ENCODE data around the gene RPP30.
"Not testable (repeated sequence)": the region's sequence is repeated elsewhere in the genome, so short reads cannot be mapped to it uniquely, and the experiment has no call there.

The RPP30 gene

GRCh38 chr10:90917238-90917967, 45.6 kb downstream of the RPP30 start:
- no peak for DNase-seq (ENCODE audit: low read depth)

DNA sequence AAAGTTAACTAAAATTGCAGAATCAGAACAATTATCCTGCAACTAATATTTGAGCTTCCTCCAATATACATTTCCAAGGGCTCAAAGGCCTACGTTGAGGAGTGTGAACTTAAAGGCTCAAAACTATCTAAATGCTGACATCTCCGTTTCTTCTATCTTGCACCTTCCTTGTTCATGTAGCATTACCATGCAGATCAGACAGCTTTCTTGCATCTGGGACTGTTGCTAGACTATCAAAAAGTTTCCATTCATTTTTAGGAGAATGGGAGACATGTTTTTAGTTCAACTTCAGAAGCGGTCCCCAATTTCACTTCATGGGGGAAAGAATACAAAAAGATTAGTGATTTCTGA, 46.2 kb downstream of the RPP30 start:
- DNase-seq (ENCODE audit: low read depth) = no peak

- DNase-seq (ENCODE audit: low read depth) = no peak
Measured at GRCh38 chr10:90919683-90920574, 48.2 kb downstream of the RPP30 start.

- no peak for DNase-seq (ENCODE audit: low read depth)
Measured at GRCh38 chr10:90920986-90921666, 49.4 kb downstream of the RPP30 start, which contains the start of gene ANKRD1. Gene ANKRD1, minus strand, starts transcription at chr10:90921087. Its CDS starts 60 bp downstream, at chr10:90921027.

DNA sequence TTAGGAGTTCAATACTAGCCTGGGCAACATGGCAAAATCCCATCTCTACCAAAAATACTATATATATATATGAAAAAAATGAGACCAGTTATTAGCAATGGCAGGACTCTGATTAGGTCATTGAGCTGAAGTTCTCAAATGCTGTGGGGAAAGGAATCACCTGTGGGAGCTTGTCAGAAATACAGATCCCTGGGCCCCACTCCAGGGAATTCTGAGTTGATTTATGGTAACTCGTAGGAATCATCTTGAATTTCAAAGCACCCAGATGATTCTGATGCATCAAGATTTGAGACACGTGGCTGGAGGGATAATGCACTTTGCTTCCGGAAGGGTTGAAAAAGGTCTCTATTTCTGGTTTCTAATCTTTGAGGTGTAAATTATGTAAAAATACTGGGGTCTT, 50.1 kb downstream of the RPP30 start:
- no peak for DNase-seq (ENCODE audit: low read depth)

DNA sequence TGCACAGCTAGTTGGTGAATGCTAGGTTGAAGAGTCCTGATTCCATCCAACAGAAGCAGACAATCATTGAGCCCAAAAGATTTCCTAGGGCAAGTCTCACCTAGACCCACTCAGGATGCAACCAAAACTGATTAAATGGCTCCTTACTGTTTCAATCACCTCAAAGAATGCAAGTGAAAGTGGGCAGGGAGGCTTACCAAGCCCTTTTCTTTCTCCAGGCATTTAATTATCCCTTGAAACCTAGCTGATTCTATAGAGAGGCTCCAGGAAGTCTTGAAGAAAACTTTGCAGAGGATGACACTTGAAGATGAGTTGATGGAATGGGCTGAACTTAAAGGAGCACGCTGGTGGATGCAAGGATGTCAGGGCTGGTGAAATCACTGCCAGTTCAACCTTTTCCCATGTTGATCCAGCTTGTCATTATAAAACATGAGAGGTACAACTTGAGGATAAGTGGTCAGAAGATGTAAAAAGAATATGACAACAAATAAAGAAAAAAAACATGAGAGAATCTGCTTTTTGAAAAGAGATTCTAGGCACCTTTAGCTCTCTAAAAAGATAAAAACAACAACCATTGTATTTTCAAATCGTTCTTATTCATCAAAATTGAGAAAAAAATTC, 51.4 kb downstream of the RPP30 start:
- no peak for DNase-seq (ENCODE audit: low read depth)

DNA sequence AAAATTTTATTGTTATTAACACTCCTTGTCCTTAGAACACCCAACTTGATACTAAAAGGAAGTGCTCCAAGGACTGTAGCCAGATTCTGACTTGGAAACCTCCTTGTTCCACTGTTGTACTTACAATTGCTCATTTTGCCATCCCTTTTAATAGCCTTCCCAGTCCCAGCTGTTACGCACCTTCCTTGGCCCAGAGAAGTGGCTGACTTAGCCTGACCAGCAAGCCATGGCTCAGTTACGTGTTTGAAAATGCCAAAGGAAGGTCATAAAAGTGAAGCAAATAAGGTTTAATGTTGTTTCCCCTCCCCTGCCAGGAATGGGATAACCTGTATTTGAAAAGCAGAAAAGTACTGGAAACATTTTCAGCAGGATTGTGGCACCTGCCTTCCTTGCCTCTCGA, 52.8 kb downstream of the RPP30 start:
- no peak for DNase-seq (ENCODE audit: low read depth)

GRCh38 chr10:90925079-90926029, 53.6 kb downstream of the RPP30 start:
- no peak for DNase-seq (ENCODE audit: low read depth)

DNA sequence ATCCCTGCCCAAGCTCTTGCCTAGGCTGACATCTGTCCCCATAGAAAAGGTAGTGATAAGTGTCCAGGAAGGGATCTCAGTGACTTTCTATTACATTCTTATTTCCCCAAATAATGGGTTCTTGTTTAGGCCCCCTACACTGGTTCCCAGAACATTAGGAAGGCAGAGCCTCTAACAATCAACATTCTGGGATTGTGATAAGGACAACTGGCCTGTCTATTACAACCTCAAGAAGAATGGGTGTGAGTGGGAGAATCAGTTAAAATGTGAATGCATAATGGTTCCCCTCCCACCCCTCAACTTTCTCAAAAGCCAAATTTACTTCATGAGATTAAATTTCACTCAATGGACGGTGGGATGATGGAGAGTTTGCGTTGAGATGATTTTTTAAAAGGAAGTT, 55.5 kb downstream of the RPP30 start:
- DNase-seq (ENCODE audit: low read depth) = no peak

- DNase-seq (ENCODE audit: low read depth) = no peak
Measured at GRCh38 chr10:90929179-90929578, 57.4 kb downstream of the RPP30 start.

GRCh38 chr10:90930070-90930837, 58.5 kb downstream of the RPP30 start:
- no peak for DNase-seq (ENCODE audit: low read depth)

DNA sequence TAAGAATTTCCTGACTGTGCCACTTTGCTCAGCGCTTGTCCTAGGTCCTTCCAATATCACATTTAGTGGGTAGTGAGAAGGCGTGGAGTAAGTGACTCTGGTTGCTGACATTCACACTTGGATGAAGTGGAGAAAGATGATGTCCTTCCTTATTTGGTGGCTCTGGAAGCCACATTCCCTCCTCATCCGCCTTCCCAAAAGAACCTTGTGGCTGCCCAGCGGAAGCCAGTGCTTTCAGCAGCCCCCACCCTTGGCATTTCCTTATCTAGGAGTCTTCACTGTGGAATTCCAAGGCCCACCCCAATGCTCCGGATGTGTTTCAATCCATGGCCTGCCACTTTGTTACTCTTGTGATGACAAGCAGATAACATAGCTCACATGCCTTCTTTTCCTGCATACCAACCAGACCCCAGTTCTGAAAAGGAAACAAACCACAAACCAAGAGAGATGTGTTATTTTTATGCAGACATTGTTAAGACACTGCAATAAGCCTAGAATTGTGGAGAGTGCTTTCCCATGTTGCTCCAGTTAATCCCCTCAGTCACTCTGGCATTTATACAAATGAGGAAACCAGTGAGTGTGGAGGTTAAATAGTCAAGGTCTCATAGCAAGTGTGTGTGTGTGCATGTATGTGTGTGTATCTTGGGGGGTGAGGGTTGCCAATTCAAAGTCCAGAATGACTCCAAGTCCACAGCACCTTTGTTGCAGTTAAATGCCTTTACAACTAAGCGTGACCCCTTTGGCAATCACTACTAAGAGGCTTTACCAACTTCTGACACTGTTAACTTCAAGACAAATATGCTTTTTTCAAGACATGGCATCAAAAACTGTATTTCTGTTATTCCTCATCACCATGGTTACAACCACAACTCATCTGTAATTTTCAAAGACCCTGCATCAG, 59.4 kb downstream of the RPP30 start:
- DNase-seq (ENCODE audit: low read depth) = no peak

DNA sequence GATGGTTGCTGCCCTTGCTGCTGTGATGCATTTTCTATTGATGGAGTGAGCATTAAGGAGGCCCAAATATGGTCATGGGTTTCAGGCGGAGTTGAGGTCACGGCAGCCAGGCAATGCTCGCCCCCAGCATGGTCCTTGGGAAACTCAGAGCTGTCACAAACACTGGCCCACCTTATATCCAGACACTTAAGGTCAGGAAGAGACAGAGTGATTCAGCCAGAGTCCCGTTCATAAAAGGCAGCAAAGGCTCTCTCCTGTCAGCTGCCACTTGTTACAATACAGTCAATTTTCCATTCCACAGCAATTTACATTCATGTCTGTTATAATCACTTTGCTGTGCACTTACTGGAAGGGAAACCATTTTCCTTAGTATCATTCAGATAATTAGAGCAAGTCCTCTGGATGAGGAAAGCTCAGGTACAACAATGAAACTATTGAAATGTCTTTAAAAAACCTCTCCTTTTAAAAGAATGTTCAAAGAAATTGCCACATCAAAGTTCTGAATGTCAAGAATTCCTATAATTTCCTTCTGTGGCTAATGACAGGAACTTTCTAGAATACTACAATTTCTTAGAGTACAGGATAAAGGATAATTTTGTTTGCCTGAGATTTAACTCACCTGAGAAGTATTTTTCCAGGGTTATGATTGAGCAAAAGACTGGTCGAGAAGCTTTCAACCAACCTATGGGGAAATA, 64.0 kb downstream of the RPP30 start:
- DNase-seq (ENCODE audit: low read depth) = no peak

- no peak for DNase-seq (ENCODE audit: low read depth)
Measured at GRCh38 chr10:90936276-90936659, 64.5 kb downstream of the RPP30 start.

- no peak for DNase-seq (ENCODE audit: low read depth)
Measured at GRCh38 chr10:90937645-90938258, 66.0 kb downstream of the RPP30 start.

DNA sequence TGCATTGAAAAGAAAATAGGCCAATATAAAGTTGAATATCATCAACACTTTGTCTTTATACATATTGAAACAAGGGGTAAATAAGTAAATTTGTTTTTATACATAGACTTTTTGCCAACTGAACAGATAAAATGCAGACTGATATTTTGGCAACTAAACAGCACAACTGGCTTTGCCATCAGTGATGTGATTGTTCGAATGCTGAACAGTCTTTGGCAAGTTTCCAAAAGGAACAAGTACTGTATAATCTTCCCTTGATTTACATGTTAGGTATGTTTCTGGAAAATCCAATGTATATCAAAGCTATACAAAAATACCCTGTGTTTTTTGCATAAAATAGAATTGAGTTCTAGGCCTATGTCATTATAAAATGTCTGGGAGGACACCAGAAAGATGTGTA, 67.3 kb downstream of the RPP30 start:
- DNase-seq (ENCODE audit: low read depth) = no peak

DNA sequence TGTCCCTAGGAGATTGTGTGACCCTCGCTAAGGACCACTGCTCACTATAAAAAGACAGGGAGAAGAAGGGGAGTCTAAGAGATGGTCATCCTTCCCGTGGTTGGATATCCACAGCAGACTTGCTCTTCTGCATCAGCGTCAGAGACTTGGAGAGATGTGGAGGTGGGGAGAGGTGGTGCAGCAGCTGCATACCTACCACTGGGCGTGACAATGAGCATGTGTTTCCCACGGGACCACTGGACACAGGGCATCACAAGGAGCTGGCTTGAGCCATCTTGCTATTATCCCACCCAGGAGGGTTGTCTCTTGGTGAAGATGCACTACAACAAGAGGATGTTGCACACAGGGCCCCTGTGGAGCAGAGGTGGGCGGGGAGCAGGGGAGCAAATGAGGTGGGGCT, 67.9 kb downstream of the RPP30 start:
- no peak for DNase-seq (ENCODE audit: low read depth)

DNA sequence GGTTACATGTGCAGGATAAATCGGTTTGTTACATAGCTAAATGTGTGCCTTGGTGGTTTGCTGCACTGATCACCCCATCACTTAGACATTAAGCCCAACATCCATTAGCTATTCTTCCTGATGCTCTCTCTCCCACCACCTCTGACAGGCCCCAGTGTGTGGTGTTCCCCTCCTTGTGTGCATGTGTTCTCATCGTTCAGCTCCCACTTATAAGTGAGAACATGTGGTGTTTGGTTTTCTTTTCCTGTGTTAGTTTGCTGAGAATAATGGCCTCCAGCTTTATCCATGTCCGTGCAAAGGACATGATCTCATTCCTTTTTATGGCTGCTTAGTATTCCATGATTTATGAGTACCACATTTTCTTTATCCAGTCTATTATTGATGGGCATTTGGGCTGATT, 71.2 kb downstream of the RPP30 start:
- not testable (repeated sequence) for DNase-seq (ENCODE audit: low read depth)

Data from stimulated activated CD8-positive, alpha-beta memory T cell treated with anti-CD3 and anti-CD28 coated beads, Interleukin-12 subunit alpha, Interleukin-12 subunit beta, amount 100 ng/mL, for 1 hour (primary cell).